OCI-LY7 (cell line): ENCODE data around the gene MYT1. TPM values are rescaled to one million over a fixed set of nuclear protein-coding genes. Genes with fewer than 3 reads are reported as not detected.
"Not testable (repeated sequence)": the region's sequence is repeated elsewhere in the genome, so short reads cannot be mapped to it uniquely, and the experiment has no call there.

Experiments used
- BruUV-seq: library from RNA; stranded (reverse); fragments of 400-500 nt; replicated peaks from 2 replicates; lab custom pipeline; 2021; lab: Mats Ljungman, UMichigan
- CTCF ChIA-PET: fragments of 300-600 bp; sonication (Branson Sonifier 250); formaldehyde crosslinking; loops from one replicate; lab custom pipeline; 2022; ENCODE audit warnings: antibody characterized with exemption; ENCODE audit not compliant: unreplicated experiment; lab: Charles Lee
- POLR2A ChIA-PET: fragments of 300-600 bp; sonication (Branson Sonifier 250); formaldehyde crosslinking; loops from one replicate; lab custom pipeline; 2022; ENCODE audit warnings: antibody characterized with exemption; lab: Charles Lee
- DNase-seq: peaks from one replicate; pipeline ENCODE4 v3.0.0-alpha.2; 2015; ENCODE audit warnings: low spot score
- H2AFZ ChIP-seq: fragments of 200-600 bp; sonication (generic), shearing (Covaris generic); 2 replicates; pipeline ENCODE4 v1.6.1; 2014; ENCODE audit warnings: mild to moderate bottlenecking, antibody characterized with exemption, low read length, moderate library complexity
- H3K27ac ChIP-seq: fragments of 200-600 bp; sonication (generic); 2 replicates; pipeline ENCODE4 v1.5.1; 2014; ENCODE audit warnings: mixed run types, low read depth, mild to moderate bottlenecking, moderate library complexity, low read length, inconsistent platforms; ENCODE audit not compliant: poor library complexity, severe bottlenecking
- H3K36me3 ChIP-seq: fragments of 200-600 bp; sonication (generic); 2 replicates; pipeline ENCODE4 v1.6.1; 2014; ENCODE audit warnings: mild to moderate bottlenecking, antibody characterized with exemption, low read length, moderate library complexity, mixed read lengths; ENCODE audit not compliant: insufficient read depth
- H3K4me1 ChIP-seq: fragments of 200-600 bp; sonication (generic); 2 replicates; pipeline ENCODE4 v1.5.1; 2014; ENCODE audit warnings: mild to moderate bottlenecking, low read length; ENCODE audit not compliant: insufficient read depth, poor library complexity, severe bottlenecking
- H3K4me2 ChIP-seq: fragments of 200-600 bp; sonication (generic); 2 replicates; pipeline ENCODE4 v1.6.1; 2014; ENCODE audit warnings: mild to moderate bottlenecking, low read length
- H3K4me3 ChIP-seq: fragments of 200-600 bp; sonication (generic); 2 replicates; pipeline ENCODE4 v1.5.1; 2014; ENCODE audit warnings: mild to moderate bottlenecking, low read depth, low read length; ENCODE audit not compliant: poor library complexity, severe bottlenecking
- H3K79me2 ChIP-seq: fragments of 200-600 bp; sonication (generic); 2 replicates; pipeline ENCODE4 v1.6.1; 2016; ENCODE audit warnings: low read depth, mild to moderate bottlenecking, low read length, moderate library complexity, mixed read lengths; ENCODE audit not compliant: insufficient read depth
- H3K9me2 ChIP-seq: fragments of 200-600 bp; sonication (generic); 2 replicates; pipeline ENCODE4 v1.6.1; 2016; ENCODE audit warnings: mild to moderate bottlenecking, low read length, mixed read lengths; ENCODE audit not compliant: insufficient read depth
- H3K9me3 ChIP-seq: fragments of 200-600 bp; sonication (generic); 2 replicates; pipeline ENCODE4 v1.6.1; 2014; ENCODE audit warnings: mild to moderate bottlenecking, mixed run types, low read length, mixed read lengths
- H4K20me1 ChIP-seq: fragments of 200-600 bp; sonication (generic); 2 replicates; pipeline ENCODE4 v1.6.1; 2014; ENCODE audit warnings: mild to moderate bottlenecking, antibody characterized with exemption, low read length, moderate library complexity, mixed read lengths; ENCODE audit not compliant: insufficient read depth
- CTCF ChIP-seq: fragments of 200-600 bp; sonication (generic); conservative IDR thresholded peaks from 2 replicates; pipeline ENCODE4 v1.5.1; 2014; ENCODE audit warnings: mild to moderate bottlenecking, antibody characterized with exemption, low read length, moderate library complexity, mixed read lengths
- EZH2phosphoT487 ChIP-seq: fragments of 200-600 bp; sonication (generic); IDR thresholded peaks from 2 replicates; pipeline ENCODE4 v1.6.1; 2018; ENCODE audit warnings: low read depth, borderline replicate concordance, mild to moderate bottlenecking, mixed run types, antibody characterized with exemption, low read length, moderate library complexity, mixed read lengths
- intact Hi-C: fragments of 100-400 bp; cut with micrococcal nuclease; formaldehyde crosslinking; loops from one replicate; pipeline ENCODE4 v1.10.0; 2022; ENCODE audit not compliant: unreplicated experiment
- total RNA-seq, 2 experiments: library from RNA; depleted of rRNA in 1 of 2; stranded (reverse); fragments of >200 nt in 1 of 2; shearing (Covaris generic) in 1 of 2; gene quantifications; 2 replicates each; pipeline ENCODE4 v1.2.3, GENCODE V29; 2014 to 2022

The MYT1 gene
- total RNA-seq, 2 experiments from 2014 or later = 0.32 to 0.95 TPM

- H3K9me3 ChIP-seq = peaks cover 20% of the 10 kb centered on the region
- TF ChIP-seq EZH2phosphoT487 (no peak), CTCF (no peak)
- no peaks in the 10 kb centered on the region for H4K20me1 ChIP-seq
- DNase-seq = no peak
- H3K9me2 ChIP-seq = no peaks in the 10 kb centered on the region
- no peak overlapping the region for H3K27ac ChIP-seq
- BruUV-seq = no TSS peak
- H3K4me1 ChIP-seq = no peaks in the 10 kb centered on the region
- H2AFZ ChIP-seq = no peak overlapping the region
- no peak overlapping the region for H3K4me3 ChIP-seq
- CTCF ChIA-PET = no interaction called here
- H3K4me2 ChIP-seq = no peak overlapping the region
- no peaks in the 10 kb centered on the region for H3K79me2 ChIP-seq
- intact Hi-C loops = no loop called here
- no peaks in the 10 kb centered on the region; the same call in 1 of the 2 replicates for H3K36me3 ChIP-seq
- POLR2A ChIA-PET = no interaction called here
These were observed 116.2 kb downstream of the MYT1 start for GRCh38 chr20:64280460-64280843.

- Histone ChIP-seq H3K4me3 (no peak overlapping the region), H2AFZ (no peak overlapping the region), H3K4me2 (no peak overlapping the region), H4K20me1 (no peaks in the 10 kb centered on the region), H3K36me3 (peaks cover 4% of the 10 kb centered on the region; the same call in 1 of the 2 replicates), H3K4me1 (no peaks in the 10 kb centered on the region), H3K9me3 (peaks cover 29% of the 10 kb centered on the region), H3K27ac (no peak overlapping the region), H3K9me2 (no peaks in the 10 kb centered on the region), H3K79me2 (no peaks in the 10 kb centered on the region)
- intact Hi-C loops = no loop called here
- BruUV-seq = no TSS peak
- no peak for TF ChIP-seq EZH2phosphoT487
- no peak for TF ChIP-seq CTCF
- POLR2A ChIA-PET = no interaction called here
- DNase-seq = no peak
- CTCF ChIA-PET = no interaction called here
These were observed 119.4 kb downstream of the MYT1 start for GRCh38 chr20:64283646-64284045.

- H3K4me1 ChIP-seq, H3K4me3 ChIP-seq, POLR2A ChIA-PET, H3K79me2 ChIP-seq, H3K27ac ChIP-seq, H3K9me2 ChIP-seq, CTCF ChIA-PET, intact Hi-C loops, H3K36me3 ChIP-seq, H4K20me1 ChIP-seq, H2AFZ ChIP-seq, BruUV-seq, H3K4me2 ChIP-seq: not testable (repeated sequence)
- H3K9me3 ChIP-seq = peaks cover 29% of the 10 kb centered on the region
- DNase-seq = peak; percentile 84
- peak; percentile 83 for TF ChIP-seq CTCF
These were observed 121.6 kb downstream of the MYT1 start for GRCh38 chr20:64285579-64286446.

GRCh38 chr20:64286447-64287263 is 122.4 kb downstream of the MYT1 start:
- H2AFZ ChIP-seq, BruUV-seq, H3K4me1 ChIP-seq, H4K20me1 ChIP-seq, H3K4me3 ChIP-seq, H3K9me2 ChIP-seq, H3K27ac ChIP-seq, CTCF ChIA-PET, H3K4me2 ChIP-seq, H3K79me2 ChIP-seq, H3K36me3 ChIP-seq, POLR2A ChIA-PET, intact Hi-C loops: not testable (repeated sequence)
- DNase-seq = peak; percentile 5
- H3K9me3 ChIP-seq = peaks cover 29% of the 10 kb centered on the region
